Fibroblast of upper back skin (primary cell): Measurements from ENCODE around the gene PTPN6.

Experiments
- DNase-seq: peaks from one replicate; pipeline ENCODE4 v3.0.0-alpha.2; 2013

Gene PTPN6

GRCh38 chr12:6957151-6957701, 6.1 kb downstream of the PTPN6 start:
- DNase-seq = no peak

- DNase-seq = no peak
Observed at GRCh38 chr12:6957741-6958608, 6.8 kb downstream of the PTPN6 start.

- DNase-seq = no peak
Observed at GRCh38 chr12:6958609-6959057, 7.5 kb downstream of the PTPN6 start.

- no peak for DNase-seq
Observed at GRCh38 chr12:6959058-6959804, 8.1 kb downstream of the PTPN6 start.

GRCh38 chr12:6959805-6960592, 8.8 kb downstream of the PTPN6 start:
- no peak for DNase-seq

DNA sequence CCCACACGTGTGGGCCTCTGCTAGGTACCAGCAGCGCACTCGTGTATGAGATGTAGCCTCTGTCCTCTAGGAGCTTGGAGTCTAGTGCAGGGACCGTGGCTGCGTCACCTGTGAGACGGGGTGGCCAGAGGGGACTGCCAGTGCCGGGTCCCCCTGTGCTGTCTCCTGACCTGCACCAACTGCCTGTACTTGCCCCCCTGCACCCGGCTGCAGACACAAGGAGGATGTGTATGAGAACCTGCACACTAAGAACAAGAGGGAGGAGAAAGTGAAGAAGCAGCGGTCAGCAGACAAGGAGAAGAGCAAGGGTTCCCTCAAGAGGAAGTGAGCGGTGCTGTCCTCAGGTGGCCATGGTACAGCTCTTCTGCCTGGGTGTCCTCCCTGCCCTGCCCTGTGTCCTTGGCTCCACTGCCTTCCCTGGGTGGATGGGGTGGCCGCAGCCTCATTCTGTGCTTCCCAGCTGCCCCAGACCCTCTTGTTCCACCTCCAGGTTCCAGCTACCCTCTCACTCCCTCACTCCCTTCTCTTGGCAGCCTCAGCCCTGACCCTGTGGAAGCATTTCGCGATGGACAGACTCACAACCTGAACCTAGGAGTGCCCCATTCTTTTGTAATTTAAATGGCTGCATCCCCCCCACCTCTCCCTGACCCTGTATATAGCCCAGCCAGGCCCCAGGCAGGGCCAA, 9.6 kb downstream of the PTPN6 start:
- peak; percentile 47 for DNase-seq

- no peak for DNase-seq
Observed at GRCh38 chr12:6961278-6961694, 10.1 kb downstream of the PTPN6 start.

DNA sequence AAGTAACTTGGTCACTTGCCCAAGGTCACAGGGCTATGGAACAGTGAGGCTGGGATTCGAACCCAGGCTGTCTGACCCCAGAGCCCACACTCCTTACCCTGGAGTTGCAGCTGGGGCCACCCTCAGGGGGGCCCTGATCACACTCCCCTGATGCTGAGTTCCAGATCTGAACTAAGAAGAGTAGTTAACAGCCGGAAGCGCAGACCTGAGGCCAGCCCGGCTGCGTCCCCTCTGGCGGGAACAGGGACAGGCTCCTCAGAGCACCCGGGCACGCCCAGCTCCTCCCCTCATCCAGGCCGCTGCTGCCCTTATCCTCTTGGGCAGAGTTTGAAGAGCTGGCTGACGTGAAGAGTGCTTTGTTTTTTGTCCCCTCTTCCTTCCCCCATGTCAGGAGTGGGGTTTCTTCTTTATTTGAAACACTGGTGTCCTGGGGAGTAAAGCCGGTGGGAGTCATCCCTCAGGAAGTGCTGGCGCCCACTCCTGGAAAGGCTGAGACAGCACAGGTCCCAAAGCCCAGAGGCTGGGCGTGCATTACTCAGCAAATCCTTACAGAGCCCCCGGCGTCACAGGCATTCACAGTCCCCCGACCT, 10.6 kb downstream of the PTPN6 start:
- DNase-seq = peak; percentile 86

DNA sequence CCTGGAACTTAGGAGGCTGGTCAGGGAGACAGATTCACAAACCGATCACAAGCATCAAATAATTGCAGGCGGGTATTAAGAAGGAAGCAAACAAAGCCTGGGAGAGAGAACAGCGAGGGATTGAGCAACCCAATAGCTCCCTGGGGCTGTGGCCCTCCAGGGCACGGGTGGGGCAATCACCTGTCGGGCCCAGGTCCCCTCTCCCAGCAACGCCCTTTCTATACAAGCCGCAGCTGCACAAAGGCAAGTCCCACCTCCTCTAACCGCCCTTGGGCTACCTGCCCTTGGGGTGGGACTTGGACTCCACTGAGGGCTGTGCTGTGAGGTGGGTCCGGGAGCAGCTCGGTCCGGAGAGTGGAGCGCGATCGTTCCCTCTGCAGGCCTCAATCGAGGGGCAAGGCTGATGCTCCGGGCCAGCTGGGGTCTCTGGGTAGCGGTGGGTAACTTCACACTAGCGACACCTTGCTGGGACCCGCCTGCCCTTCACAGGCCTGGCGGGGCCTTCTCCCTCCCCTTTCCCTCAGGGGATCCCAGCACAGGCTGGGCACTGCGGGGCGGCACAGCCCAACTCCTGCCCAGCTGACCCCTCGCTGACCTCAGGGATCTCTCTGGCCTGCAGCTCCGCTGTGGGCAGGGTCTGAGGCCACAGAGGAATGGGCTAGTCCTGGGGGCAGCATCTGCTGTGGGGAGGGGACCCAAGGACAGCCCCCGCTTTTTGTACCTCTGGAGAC, 11.3 kb downstream of the PTPN6 start:
- no peak for DNase-seq

DNA sequence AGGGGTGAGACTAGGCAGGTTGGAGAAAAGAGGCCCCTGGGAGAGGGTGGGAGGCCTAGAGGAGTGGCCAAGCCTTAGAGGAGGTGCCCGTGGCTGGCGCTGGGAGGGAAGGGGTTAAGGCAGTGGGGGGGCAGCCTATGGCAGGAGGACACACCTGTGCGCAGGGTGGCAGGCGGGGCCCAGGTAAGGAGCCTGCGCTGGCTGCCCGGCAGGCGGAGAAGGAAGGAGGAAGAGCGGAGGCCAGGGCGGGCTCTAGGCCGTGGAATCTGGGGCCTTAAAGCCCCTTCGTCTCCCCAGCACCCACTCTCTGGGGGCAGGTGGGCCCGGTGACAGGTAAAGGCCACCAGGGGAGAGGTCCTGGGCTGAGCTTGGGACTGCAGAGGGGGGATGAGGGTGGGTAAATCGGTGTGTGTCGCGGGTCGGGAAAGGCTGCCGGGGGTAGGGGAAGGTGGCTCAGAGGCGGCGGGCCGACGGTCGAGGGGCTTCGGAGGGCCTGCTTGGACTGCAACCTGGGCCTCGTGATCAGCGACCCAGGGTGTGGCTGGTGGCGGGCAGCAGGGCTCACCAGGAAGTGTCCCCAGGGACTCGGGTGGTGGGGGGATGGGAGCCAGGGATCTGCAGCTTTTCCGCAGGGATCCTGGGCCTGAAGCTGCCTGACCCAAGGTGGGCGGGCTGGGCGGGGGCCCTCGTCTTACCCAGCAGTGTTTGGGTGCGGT, 12.0 kb downstream of the PTPN6 start:
- no peak for DNase-seq

GRCh38 chr12:6963791-6964413, 12.7 kb downstream of the PTPN6 start:
- no peak for DNase-seq

- DNase-seq = no peak
Observed at GRCh38 chr12:6964605-6965025, 13.5 kb downstream of the PTPN6 start.

GRCh38 chr12:6965026-6965661, 14.0 kb downstream of the PTPN6 start:
- peak; percentile 81 for DNase-seq

- no peak for DNase-seq
Observed at GRCh38 chr12:6965714-6966113, 14.6 kb downstream of the PTPN6 start.

- no peak for DNase-seq
Observed at GRCh38 chr12:6966351-6966750, 15.2 kb downstream of the PTPN6 start.

GRCh38 chr12:6967651-6968100, 16.5 kb downstream of the PTPN6 start:
- DNase-seq = no peak

GRCh38 chr12:6968426-6968825, 17.3 kb downstream of the PTPN6 start:
- no peak for DNase-seq

GRCh38 chr12:6970096-6970527, 19.0 kb downstream of the PTPN6 start:
- DNase-seq = no peak

GRCh38 chr12:6974180-6974579, 23.0 kb downstream of the PTPN6 start:
- no peak for DNase-seq
